OCI-LY7 (cell line): ENCODE data around the gene SIGLEC9.

Source experiments
- CTCF ChIP-seq: fragments of 200-600 bp; sonication (generic); conservative IDR thresholded peaks from 2 replicates; pipeline ENCODE4 v1.5.1; 2014; ENCODE audit warnings: mild to moderate bottlenecking, antibody characterized with exemption, low read length, moderate library complexity, mixed read lengths
- EZH2phosphoT487 ChIP-seq: fragments of 200-600 bp; sonication (generic); IDR thresholded peaks from 2 replicates; pipeline ENCODE4 v1.6.1; 2018; ENCODE audit warnings: low read depth, borderline replicate concordance, mild to moderate bottlenecking, mixed run types, antibody characterized with exemption, low read length, moderate library complexity, mixed read lengths

DNA sequence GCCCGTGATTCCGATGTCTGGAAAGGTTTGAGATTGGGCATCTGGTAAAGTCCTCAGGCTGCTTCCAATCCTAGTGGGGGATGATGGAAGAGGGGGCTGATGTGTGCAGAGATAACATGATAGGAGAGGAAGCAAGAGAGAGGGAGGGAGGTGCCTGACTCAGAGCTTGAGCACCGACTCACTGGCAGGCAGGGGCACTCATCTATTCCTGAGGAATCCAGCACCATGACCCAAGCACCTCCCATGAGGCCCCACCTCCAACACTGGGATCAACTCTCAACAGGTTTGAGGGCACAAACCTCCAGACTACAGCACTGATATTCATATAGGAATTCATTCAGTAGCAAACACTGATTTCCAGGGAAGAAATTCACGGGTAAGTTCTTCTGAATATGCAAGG is 5.6 kb upstream of the SIGLEC9 start:
- TF ChIP-seq EZH2phosphoT487 (no peak), CTCF (no peak)
